K562 (cell line): ENCODE measurements around the gene BNC2. TPM values are rescaled to one million over a fixed set of nuclear protein-coding genes. Genes with fewer than 3 reads are reported as not detected.

Source experiments
- ATAC-seq: fragments of 200-7000 bp; cut with Tn5 transposase; 3 replicates; pipeline ENCODE4 v1.9.1; 2020; ENCODE audit warnings: moderate library complexity
- BruUV-seq: library from RNA; stranded (reverse); fragments of 400-500 nt; replicated peaks from 2 replicates; lab custom pipeline; 2021; lab: Mats Ljungman, UMichigan
- CTCF ChIA-PET: fragments of 300-600 bp; formaldehyde crosslinking; extraction: SDS; loops from one replicate; lab custom pipeline; 2021; ENCODE audit warnings: low intra/inter-chr PET ratio; lab: Yijun Ruan, JAX
- POLR2A ChIA-PET: fragments of 300-600, 350-650 bp; sonication (Branson Sonifier 250); formaldehyde crosslinking; extraction: SDS; loops from one replicate; lab custom pipeline; 2021; ENCODE audit warnings: antibody characterized with exemption, inconsistent platforms; lab: Yijun Ruan, JAX
- DNase-seq, 4 experiments: peaks; one replicate each; pipeline versions ENCODE4 v3.0.0 to v3.0.0-alpha.2; 2011 to 2018; ENCODE audit warnings: low spot score in 3 of 4, mixed read lengths in 3 of 4; ENCODE audit errors: extremely low read depth in 1 of 4
- FAIRE-seq: peaks from 2 replicates; lab custom pipeline; 2011; peaks lifted over from hg19 to GRCh38; lab: Jason Lieb, UNC
- H2AFZ ChIP-seq: 2 replicates; pipeline ENCODE4 v1.6.0; 2011; ENCODE audit warnings: low read depth, low read length, control low read depth, inconsistent platforms
- H3K27ac ChIP-seq: fragments of 200-600 bp; 3 replicates; pipeline ENCODE4 v1.8.0; 2011; ENCODE audit warnings: low read depth, mild to moderate bottlenecking, control low read depth, inconsistent platforms, low read length, moderate library complexity, mixed read lengths; ENCODE audit errors: extremely low read depth
- H3K27me3 ChIP-seq, 2 experiments: fragments of 300-600 bp in 1 of 2; 2 replicates in 1 of 2; 3 replicates in 1 of 2; pipeline versions ENCODE4 v1.6.0 to v1.8.0; 2011; ENCODE audit warnings: inconsistent platforms in 2 of 2, low read length in 2 of 2, mild to moderate bottlenecking in 1 of 2, mixed read lengths in 1 of 2, moderate library complexity in 1 of 2; ENCODE audit not compliant: control insufficient read depth in 2 of 2, insufficient read depth in 2 of 2
- H3K36me3 ChIP-seq: fragments of 300-600 bp; 3 replicates; pipeline ENCODE4 v1.8.0; 2011; ENCODE audit warnings: mild to moderate bottlenecking, low read length, inconsistent platforms; ENCODE audit not compliant: control insufficient read depth, insufficient read depth
- H3K4me1 ChIP-seq, 2 experiments: fragments of 200-600 bp in 1 of 2; replicated peaks in 1 of 2; 2 replicates in 1 of 2; 3 replicates in 1 of 2; pipeline versions ENCODE4 v1.5.1 to v1.8.0; 2011; ENCODE audit warnings: inconsistent platforms in 2 of 2, low read length in 2 of 2, mild to moderate bottlenecking in 1 of 2, mixed read lengths in 1 of 2, moderate library complexity in 1 of 2; ENCODE audit not compliant: control insufficient read depth in 2 of 2, insufficient read depth in 2 of 2
- H3K4me2 ChIP-seq: 2 replicates; pipeline ENCODE4 v1.6.1; 2011; ENCODE audit warnings: low read length, control low read depth, inconsistent platforms, mixed read lengths; ENCODE audit not compliant: insufficient read depth
- H3K4me3 ChIP-seq: fragments of 200-600 bp; sonication (generic), shearing (Covaris generic); 2 replicates; pipeline ENCODE4 v1.5.1; 2016; ENCODE audit warnings: control low read depth, inconsistent platforms
- H3K79me2 ChIP-seq: fragments of 200-600 bp; 3 replicates; pipeline ENCODE4 v1.8.0; 2011; ENCODE audit warnings: low read length, inconsistent platforms; ENCODE audit not compliant: control insufficient read depth, insufficient read depth
- H3K9ac ChIP-seq, 2 experiments: 2 replicates each; pipeline versions ENCODE4 v1.6.0 to v1.6.1; 2011; ENCODE audit warnings: low read depth in 2 of 2, low read length in 2 of 2, control low read depth in 1 of 2, inconsistent platforms in 1 of 2, mild to moderate bottlenecking in 1 of 2, mixed read lengths in 1 of 2; ENCODE audit not compliant: insufficient read depth in 1 of 2
- H3K9me1 ChIP-seq: one replicate; pipeline ENCODE4 v1.6.0; 2011; ENCODE audit warnings: inconsistent platforms, mild to moderate bottlenecking, low read length, moderate library complexity; ENCODE audit not compliant: control insufficient read depth, insufficient read depth
- H3K9me3 ChIP-seq: replicated peaks from 2 replicates; pipeline ENCODE4 v1.5.1; 2011; ENCODE audit warnings: low read depth, low read length, inconsistent platforms; ENCODE audit not compliant: control insufficient read depth, insufficient read depth
- H4K20me1 ChIP-seq: replicated peaks from 2 replicates; pipeline ENCODE4 v1.6.1; 2011; ENCODE audit warnings: low read length, inconsistent platforms, mixed read lengths; ENCODE audit not compliant: control insufficient read depth, insufficient read depth
- ARID4B ChIP-seq: sonication (generic); formaldehyde crosslinking; IDR thresholded peaks from 2 replicates; pipeline ENCODE4 v1.8.0; 2022; ENCODE audit warnings: mild to moderate bottlenecking, missing genetic modification reagents
- ARNT ChIP-seq, 2 experiments: fragments of 450-650 bp; IDR thresholded peaks; 2 replicates each; pipeline ENCODE4 v1.6.1; 2016; ENCODE audit warnings: mild to moderate bottlenecking in 1 of 2
- CREB1 ChIP-seq, 2 experiments: sonication (generic) in 1 of 2; formaldehyde crosslinking in 1 of 2; IDR thresholded peaks; 2 replicates each; pipeline versions ENCODE4 v1.6.1 to v1.8.0; 2012 to 2022; ENCODE audit warnings: inconsistent platforms in 1 of 2, mild to moderate bottlenecking in 1 of 2, missing genetic modification reagents in 1 of 2, moderate library complexity in 1 of 2
- ELF4 ChIP-seq: fragments of 450-650 bp; formaldehyde crosslinking; IDR thresholded peaks from 2 replicates; pipeline ENCODE4 v1.4.0; 2022; ENCODE audit warnings: missing genetic modification characterization
- KAT7 ChIP-seq: sonication (generic); formaldehyde crosslinking; IDR thresholded peaks from 2 replicates; pipeline ENCODE4 v1.8.0; 2022; ENCODE audit warnings: missing genetic modification reagents, mild to moderate bottlenecking, borderline replicate concordance
- LCOR ChIP-seq: sonication (generic); formaldehyde crosslinking; IDR thresholded peaks from 2 replicates; pipeline ENCODE4 v1.8.0; 2022; ENCODE audit warnings: mild to moderate bottlenecking, missing genetic modification reagents
- NFXL1 ChIP-seq: fragments of 450-650 bp; formaldehyde crosslinking; IDR thresholded peaks from 2 replicates; pipeline ENCODE4 v1.4.0; 2021; ENCODE audit warnings: mild to moderate bottlenecking
- NFYB ChIP-seq: IDR thresholded peaks from 2 replicates; pipeline ENCODE4 v1.6.1; 2011; ENCODE audit warnings: mild to moderate bottlenecking, moderate library complexity; ENCODE audit not compliant: insufficient read length; ENCODE audit errors: extremely low read depth
- SMAD2 ChIP-seq: fragments of 150-350 bp; IDR thresholded peaks from 2 replicates; pipeline ENCODE4 v1.6.1; 2014; ENCODE audit warnings: low read depth, mild to moderate bottlenecking, low read length
- ZBTB9 ChIP-seq: fragments of 450-650 bp; formaldehyde crosslinking; IDR thresholded peaks from 2 replicates; pipeline ENCODE4 v1.4.0; 2020; ENCODE audit warnings: mild to moderate bottlenecking, moderate library complexity
- ZNF224 ChIP-seq: sonication (generic); formaldehyde crosslinking; IDR thresholded peaks from 2 replicates; pipeline ENCODE4 v1.8.0; 2022; ENCODE audit warnings: mild to moderate bottlenecking, missing genetic modification reagents
- WGBS: fragments of 100-300 bp; shearing (Covaris generic); methylation state at CpG from one replicate; pipeline ENCODE4 v1.1.6; 2016; ENCODE audit warnings: low coverage, mixed read lengths; ENCODE audit not compliant: insufficient coverage; ENCODE audit errors: missing lambda C conversion rate; 5-methylcytosine and 5-hydroxymethylcytosine counted together
- in situ Hi-C: fragments of 300-500 bp; cut with MboI; formaldehyde crosslinking; loops from 4 replicates; pipeline ENCODE4 v1.15.0; 2018; ENCODE audit warnings: inconsistent platforms, mixed read lengths
- intact Hi-C: fragments of 100-400 bp; cut with micrococcal nuclease; formaldehyde crosslinking; loops from 2 replicates; pipeline ENCODE4 v1.14.2; 2022
- polyA plus RNA-seq, 8 experiments: library from polyadenylated mRNA; depleted of rRNA in 4 of 8; stranded (reverse) in 5 of 8; unstranded in 3 of 8; fragments of >200 nt; fragmentation: Nextera tagmentation in 2 of 8; fragmentation: Illumina TruSeq in 1 of 8; extraction: Ambion mirVana in 2 of 8; extraction: Trizol in 1 of 8; gene quantifications; 2 replicates each; pipeline versions ENCODE4 v1.2.1 to v1.2.3, GENCODE V29; 2011 to 2014; ENCODE audit warnings: inconsistent platforms in 1 of 8, missing spikeins in 1 of 8
- total RNA-seq, 7 experiments: library from RNA; depleted of rRNA in 6 of 7; stranded (reverse); fragments of >200 nt in 6 of 7; fragmentation: Illumina TruSeq in 2 of 7; extraction: Trizol in 2 of 7; gene quantifications; 2 replicates each; pipeline versions ENCODE4 v1.2.1 to v1.2.3, GENCODE V29; 2011 to 2021; ENCODE audit warnings: low replicate concordance in 1 of 7

The BNC2 gene
- total and polyA plus RNA-seq, 9 of the 15 experiments (the other 6 are each of a cell fraction or from before 2014, with no cell fraction given), result not detected

GRCh38 chr9:16447946-16448345 lies 422.5 kb downstream of the BNC2 start:
- FAIRE-seq, result no peak
- H3K36me3 ChIP-seq, result no peaks in the 10 kb centered on the region
- DNase-seq, result no peak
- H3K9ac ChIP-seq, result no peak overlapping the region
- CTCF ChIA-PET, result no interaction called here
- no peaks in the 10 kb centered on the region for H3K9me1 ChIP-seq
- no peak for ATAC-seq
- H3K27ac ChIP-seq, result no peak overlapping the region
- H3K4me3 ChIP-seq, result no peak overlapping the region
- BruUV-seq, result no TSS peak
- 0% methylated on average over 3 of the region's 3 CpGs for WGBS
- TF ChIP-seq KAT7 (CRISPR knock-in tag) (no peak), SMAD2 (no peak), NFYB (no peak), LCOR (CRISPR knock-in tag) (no peak)
- TF ChIP-seq, all 486 proteins: peak for 0
- intact Hi-C loops, result no loop called here
- no peaks in the 10 kb centered on the region for H3K27me3 ChIP-seq
- H4K20me1 ChIP-seq, result no peaks in the 10 kb centered on the region
- H3K9me3 ChIP-seq, result no peaks in the 10 kb centered on the region
- H3K79me2 ChIP-seq, result no peaks in the 10 kb centered on the region
- H2AFZ ChIP-seq, result no peak overlapping the region
- POLR2A ChIA-PET, result no interaction called here
- H3K4me2 ChIP-seq, result no peak overlapping the region
- no peaks in the 10 kb centered on the region for H3K4me1 ChIP-seq
- in situ Hi-C loops, result no loop called here

- Histone ChIP-seq H4K20me1 (no peaks in the 10 kb centered on the region), H3K27me3 (no peaks in the 10 kb centered on the region), H3K9ac (no peak overlapping the region), H3K4me3 (no peak overlapping the region), H3K27ac (no peak overlapping the region), H3K36me3 (no peaks in the 10 kb centered on the region), H3K4me2 (no peak overlapping the region), H3K79me2 (no peaks in the 10 kb centered on the region), H2AFZ (no peak overlapping the region), H3K9me3 (no peaks in the 10 kb centered on the region), H3K9me1 (no peaks in the 10 kb centered on the region), H3K4me1 (no peaks in the 10 kb centered on the region)
- CTCF ChIA-PET, result no interaction called here
- no peak for FAIRE-seq
- DNase-seq, result no peak
- TF ChIP-seq NFXL1 (CRISPR knock-in tag), result no peak
- TF ChIP-seq ARID4B (CRISPR knock-in tag), result no peak
- TF ChIP-seq ARNT (IDR thresholded peaks at IDR 0.05), result no peak
- TF ChIP-seq ELF4 (CRISPR knock-in tag), result no peak
- no peak for TF ChIP-seq ZNF224 (CRISPR knock-in tag)
- no peak for TF ChIP-seq CREB1 (IDR thresholded peaks at IDR 0.05)
- TF ChIP-seq CREB1 (CRISPR knock-in tag; IDR thresholded peaks at IDR 0.05), result no peak
- TF ChIP-seq ZBTB9 (CRISPR knock-in tag), result no peak
- in situ Hi-C loops (no loop called here), intact Hi-C loops (no loop called here)
- POLR2A ChIA-PET, result no interaction called here
- no TSS peak for BruUV-seq
- WGBS, result 0% methylated on average over 2 of the region's 2 CpGs
- no peak for ATAC-seq
Observed at GRCh38 chr9:16446636-16447035, 423.8 kb downstream of the BNC2 start.
